Measurements from ENCODE around the gene SMPD4.
"Not testable (repeated sequence)": the region's sequence is repeated elsewhere in the genome, so short reads cannot be mapped to it uniquely, and the experiment has no call there.

The SMPD4 gene

GRCh38 chr2:130181325-130181879 lies at the start of gene SMPD4:
TSS of gene SMPD4 (minus strand) at chr2:130181602. CDS start at chr2:130176592, 5,010 bp downstream.
- DNase-seq: peak; percentile 98

GRCh38 chr2:130230907-130231306 lies 49.5 kb upstream of the SMPD4 start:
- not testable (repeated sequence) for DNase-seq

GRCh38 chr2:130230376-130230775 lies 49.0 kb upstream of the SMPD4 start:
- not testable (repeated sequence) for DNase-seq

GRCh38 chr2:130229161-130229510 lies 47.7 kb upstream of the SMPD4 start:
- DNase-seq: peak; percentile 33 to 40

GRCh38 chr2:130228467-130229160 lies 47.2 kb upstream of the SMPD4 start:
- DNase-seq: not testable (repeated sequence)

- not testable (repeated sequence) for DNase-seq
These were observed 46.6 kb upstream of the SMPD4 start for GRCh38 chr2:130228005-130228404.

GRCh38 chr2:130222523-130222922 lies 41.1 kb upstream of the SMPD4 start:
- not testable (repeated sequence) for DNase-seq

GRCh38 chr2:130220505-130220904 lies 39.1 kb upstream of the SMPD4 start:
- not testable (repeated sequence) for DNase-seq

- not testable (repeated sequence) for DNase-seq
These were observed 37.7 kb upstream of the SMPD4 start for GRCh38 chr2:130219147-130219546.

- DNase-seq: not testable (repeated sequence)
These were observed 25.6 kb upstream of the SMPD4 start for GRCh38 chr2:130207051-130207450.

- DNase-seq: not testable (repeated sequence)
These were observed 21.7 kb upstream of the SMPD4 start for GRCh38 chr2:130203150-130203549.

- not testable (repeated sequence) for DNase-seq
These were observed 21.1 kb upstream of the SMPD4 start for GRCh38 chr2:130202518-130202917.

- no peak for DNase-seq
These were observed 16.9 kb upstream of the SMPD4 start, which contains the start of gene TUBA3E for GRCh38 chr2:130198343-130198742. TSS of gene TUBA3E (minus strand) at chr2:130198439. CDS start at chr2:130198360, 79 bp downstream.

- DNase-seq: not testable (repeated sequence)
These were observed 14.7 kb upstream of the SMPD4 start for GRCh38 chr2:130196052-130196451.

- DNase-seq: not testable (repeated sequence)
These were observed 13.8 kb upstream of the SMPD4 start for GRCh38 chr2:130195089-130195635.

GRCh38 chr2:130193824-130194223 lies 12.4 kb upstream of the SMPD4 start:
- DNase-seq: not testable (repeated sequence)

- not testable (repeated sequence) for DNase-seq
These were observed 11.0 kb upstream of the SMPD4 start for GRCh38 chr2:130192451-130192850.

- DNase-seq: not testable (repeated sequence)
These were observed 9.9 kb upstream of the SMPD4 start for GRCh38 chr2:130191319-130191718.

GRCh38 chr2:130190237-130190636 lies 8.8 kb upstream of the SMPD4 start:
- no peak for DNase-seq

- DNase-seq: not testable (repeated sequence)
These were observed 7.6 kb upstream of the SMPD4 start for GRCh38 chr2:130188958-130189357.

GRCh38 chr2:130187859-130188792 lies 6.7 kb upstream of the SMPD4 start:
- not testable (repeated sequence) for DNase-seq

GRCh38 chr2:130187268-130187667 lies 5.9 kb upstream of the SMPD4 start:
- DNase-seq: no peak

- DNase-seq: no peak
These were observed 5.0 kb upstream of the SMPD4 start for GRCh38 chr2:130186391-130186790.

Data from CD4-positive, alpha-beta T cell treated with Interleukin-4 for 1 hour (primary cell).